ENCODE data around the gene CYREN.

Gene CYREN

DNA sequence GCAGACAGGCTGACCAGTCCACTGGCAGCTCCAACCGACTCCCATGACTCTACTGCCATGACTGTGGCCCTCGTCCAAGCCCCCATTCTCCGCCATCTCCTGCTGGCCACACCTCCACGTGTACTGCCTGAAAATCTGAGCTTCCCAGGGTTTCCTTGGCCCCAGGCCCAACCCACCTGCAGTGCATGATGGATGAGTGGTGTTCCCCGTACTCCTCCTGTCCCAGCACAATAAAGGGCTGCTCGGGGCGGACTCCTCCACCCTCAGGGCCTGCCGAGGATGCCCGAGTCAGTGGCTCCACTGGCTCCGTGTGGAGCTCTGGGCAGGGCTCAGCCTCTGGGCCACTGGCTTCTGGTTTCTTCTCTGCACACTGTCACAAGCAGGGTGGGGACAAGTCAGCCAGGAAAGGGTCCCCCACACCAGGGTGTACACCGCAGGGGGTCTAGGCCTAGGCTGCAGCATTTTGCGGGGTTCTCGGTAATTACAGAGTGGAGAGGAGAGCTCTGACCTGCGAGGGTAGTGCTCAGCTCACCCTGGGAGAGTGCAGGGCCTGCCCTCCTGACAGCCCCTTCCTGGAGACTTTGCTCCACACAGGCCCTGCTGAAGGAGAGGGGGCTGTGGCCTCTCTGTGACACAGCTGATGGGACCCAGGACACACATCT lies 25.6 kb upstream of the CYREN start:
- DNase-seq: no peak

DNA sequence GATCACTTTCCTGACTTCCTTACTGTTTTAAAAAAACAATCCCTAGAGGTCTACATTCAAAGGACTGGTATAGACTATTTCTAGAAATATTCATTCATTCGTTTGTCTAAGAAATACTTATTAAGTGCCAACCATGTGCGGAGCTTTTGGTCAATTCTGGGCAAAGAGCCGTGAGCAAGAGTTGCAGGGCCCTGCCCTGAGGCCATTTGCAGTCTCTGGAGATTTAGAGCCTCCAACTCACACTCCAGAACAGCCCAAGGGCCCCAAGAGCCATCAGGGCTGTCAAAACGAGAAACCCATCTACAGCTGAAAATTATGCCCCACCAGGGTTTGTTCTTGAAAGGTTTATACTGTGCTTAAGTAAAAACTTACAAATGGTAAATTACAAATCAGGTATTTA lies 24.6 kb upstream of the CYREN start:
- DNase-seq: no peak

- DNase-seq: no peak
These were observed 24.1 kb upstream of the CYREN start for GRCh38 chr7:135194494-135195095.

DNA sequence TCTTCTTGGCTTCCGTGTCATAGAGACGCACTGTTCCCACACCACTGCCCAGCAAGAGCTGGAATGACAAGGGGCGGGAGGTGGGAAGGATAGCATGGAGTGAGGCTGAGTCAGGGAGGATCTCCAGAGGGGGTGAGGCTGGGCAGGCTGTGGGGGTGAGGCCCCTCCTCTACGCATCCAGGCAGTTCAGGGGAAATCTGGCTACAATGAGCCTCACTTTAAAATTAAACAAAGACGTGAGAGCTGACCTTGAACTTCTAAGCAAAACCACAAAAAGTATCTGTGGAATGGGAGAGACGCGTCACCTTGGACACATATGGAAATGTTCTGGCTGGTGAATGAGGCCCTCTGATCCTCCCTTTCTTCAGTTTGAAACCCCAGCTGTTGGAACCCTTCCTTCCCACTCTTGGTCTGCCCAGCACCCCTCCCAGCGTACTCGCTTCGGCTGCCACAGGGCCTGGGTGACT lies 23.1 kb upstream of the CYREN start:
- DNase-seq: no peak

DNA sequence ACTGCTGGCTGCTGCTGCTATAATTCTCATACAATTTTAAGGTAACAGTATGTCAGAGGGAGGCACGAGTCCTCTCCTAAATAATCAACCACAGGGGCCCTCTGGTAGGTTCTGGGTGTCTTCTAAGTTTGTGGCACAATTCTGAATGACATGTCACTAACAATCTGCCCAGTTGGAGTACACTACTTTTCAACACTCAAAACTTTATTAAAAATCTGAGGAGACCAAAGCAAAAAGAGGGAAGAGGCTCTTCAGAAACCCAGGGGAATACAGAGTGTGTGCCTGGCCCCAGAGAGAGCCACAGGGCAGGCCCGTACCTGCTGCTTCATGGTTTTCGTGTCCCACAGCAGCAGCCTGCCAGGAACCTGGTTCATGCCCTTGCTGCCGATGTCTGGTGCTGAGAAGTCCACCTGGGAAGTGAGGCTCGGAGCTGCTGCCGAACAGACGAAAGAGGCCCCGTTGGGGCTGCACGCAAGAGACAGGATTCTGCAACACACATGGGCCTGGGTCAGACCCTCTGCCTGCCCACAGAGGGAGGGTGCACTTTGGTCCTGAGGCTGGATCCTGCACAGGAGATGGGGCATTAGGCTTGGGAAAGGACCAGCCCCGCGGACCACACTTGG lies 22.5 kb upstream of the CYREN start:
- DNase-seq: no peak

DNA sequence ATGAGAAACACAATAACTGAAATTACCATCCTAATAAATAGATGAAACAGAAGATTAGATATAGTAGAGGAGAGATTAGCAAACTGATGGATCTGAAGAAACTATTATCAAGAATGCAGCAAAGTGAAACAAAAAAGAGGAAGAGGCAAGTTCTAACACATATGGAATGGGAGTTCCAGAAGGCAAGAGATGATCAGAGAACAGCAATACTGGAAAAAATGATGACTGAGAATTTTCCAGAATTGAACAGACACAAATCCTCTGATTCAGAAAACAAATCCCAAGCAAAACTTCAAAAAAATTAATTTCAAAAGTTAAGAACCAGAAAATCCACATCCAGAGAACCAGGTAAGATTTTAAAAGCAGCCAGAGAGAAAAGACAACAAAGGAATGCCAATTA lies 20.2 kb upstream of the CYREN start:
- DNase-seq: no peak

DNA sequence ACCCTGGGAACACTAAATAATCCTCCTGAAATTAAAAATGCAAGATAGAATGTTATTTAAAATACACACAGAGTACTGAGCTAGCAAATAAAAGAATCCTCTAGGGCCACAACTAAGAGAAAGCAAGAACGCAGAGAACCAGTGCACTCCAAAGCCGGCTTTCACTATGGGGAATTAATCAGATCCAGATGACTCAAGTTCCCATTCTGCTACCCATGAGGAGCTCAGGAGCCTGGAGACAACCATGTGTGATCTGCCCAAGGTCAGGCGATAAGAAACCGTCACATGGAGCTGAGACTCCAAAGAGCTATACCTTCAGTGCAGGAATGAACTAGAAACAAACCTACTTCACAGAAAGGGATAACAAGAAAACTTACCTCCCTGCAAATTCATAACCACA lies 19.5 kb upstream of the CYREN start:
- no peak for DNase-seq

GRCh38 chr7:135189221-135189662 lies 18.7 kb upstream of the CYREN start:
- no peak for DNase-seq

DNA sequence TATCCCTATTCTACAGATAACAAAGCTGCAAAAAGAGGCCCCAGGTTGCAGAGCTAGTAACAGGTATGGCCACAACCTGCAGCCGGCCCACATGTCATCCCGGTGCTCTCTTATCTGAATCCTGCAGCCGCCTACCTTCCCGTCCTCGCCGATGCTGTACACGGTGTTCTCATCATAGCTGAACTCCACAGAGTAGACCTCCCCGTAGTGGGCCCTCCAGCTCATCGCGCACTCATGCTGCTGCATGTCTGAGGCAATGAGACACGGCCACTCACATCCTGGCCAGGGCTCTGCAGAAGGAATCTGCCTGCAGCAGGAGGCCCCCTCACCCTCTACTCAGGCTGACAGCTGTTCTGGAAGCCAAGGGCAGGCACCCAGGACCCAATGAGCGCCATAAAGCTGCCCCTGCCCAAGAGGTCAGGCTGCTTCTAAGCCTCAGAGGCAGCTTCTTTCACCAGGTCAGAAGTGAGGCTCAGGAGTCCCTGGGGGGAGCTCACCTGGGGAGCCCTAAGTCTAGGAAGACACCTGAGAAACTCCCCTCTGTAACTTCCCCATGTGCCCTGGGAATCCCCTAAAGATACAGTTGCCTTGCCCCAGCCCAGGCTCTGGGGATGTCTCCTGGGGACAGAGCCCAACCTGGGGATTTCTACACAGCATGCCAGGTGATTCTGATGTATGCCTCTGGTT lies 17.9 kb upstream of the CYREN start:
- DNase-seq: no peak

DNA sequence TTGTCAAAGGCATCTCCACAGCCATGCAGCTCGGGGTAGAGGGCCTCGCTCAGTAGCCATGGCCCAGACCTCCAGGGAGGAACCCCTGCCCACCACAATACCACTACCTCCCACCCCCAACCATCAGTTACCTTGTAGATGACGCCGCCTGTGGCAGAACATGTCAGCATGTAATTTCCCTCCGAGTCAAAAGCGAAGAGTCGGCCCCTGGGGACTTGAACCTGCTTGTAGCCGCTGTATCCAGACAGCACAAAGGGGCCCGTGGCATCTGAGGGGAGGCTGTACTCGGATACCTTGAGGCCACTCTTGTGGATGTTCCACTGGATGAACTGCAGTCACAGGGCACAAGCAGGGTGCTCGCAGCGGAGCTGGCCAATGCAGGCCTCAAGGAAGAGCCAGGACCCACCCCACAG lies 16.3 kb upstream of the CYREN start:
- DNase-seq: no peak

DNA sequence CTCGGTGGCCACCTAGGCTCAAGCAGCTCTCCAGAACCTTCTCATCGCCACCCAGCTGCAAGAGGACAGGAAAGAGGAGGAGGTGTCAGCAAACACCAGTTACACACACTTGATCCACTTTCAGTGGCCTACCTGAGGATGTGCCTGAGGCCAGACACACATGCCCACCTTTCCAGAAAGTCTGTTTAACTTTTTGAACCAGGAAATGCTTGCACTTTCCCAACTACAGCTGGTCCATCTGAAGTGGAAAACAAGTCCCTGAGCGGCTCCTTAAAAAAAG lies 15.7 kb upstream of the CYREN start:
- DNase-seq: no peak

GRCh38 chr7:135185471-135186260 lies 15.2 kb upstream of the CYREN start:
- DNase-seq: no peak

GRCh38 chr7:135184254-135184841 lies 13.8 kb upstream of the CYREN start:
- no peak for DNase-seq

- no peak for DNase-seq
These were observed 13.0 kb upstream of the CYREN start for GRCh38 chr7:135183478-135183877.

- DNase-seq: no peak
These were observed 11.6 kb upstream of the CYREN start for GRCh38 chr7:135181929-135182678.

GRCh38 chr7:135181261-135181928 lies 10.9 kb upstream of the CYREN start:
- DNase-seq: no peak

DNA sequence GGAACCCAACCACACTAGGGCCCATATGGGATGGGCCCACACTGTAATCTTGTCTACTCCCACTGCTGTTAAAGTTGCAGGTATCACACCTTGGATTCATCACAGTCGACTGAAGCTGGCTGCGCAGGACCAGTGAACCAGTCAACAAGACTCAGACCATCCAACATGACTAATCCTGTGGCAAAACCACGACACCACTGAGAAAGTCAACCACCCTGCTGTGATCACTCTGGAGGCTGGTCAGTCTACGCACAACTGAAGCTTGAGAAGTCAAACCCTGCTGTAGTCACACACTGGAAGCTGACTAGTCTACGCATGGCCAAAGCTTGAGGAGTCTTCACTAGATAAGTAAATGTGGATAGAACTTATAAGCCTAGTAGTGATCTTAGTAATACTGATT lies 9.6 kb upstream of the CYREN start:
- DNase-seq: no peak

- no peak for DNase-seq
These were observed 8.9 kb upstream of the CYREN start for GRCh38 chr7:135179321-135179925.

GRCh38 chr7:135178364-135178763 lies 7.9 kb upstream of the CYREN start:
- DNase-seq: no peak

- DNase-seq: no peak
These were observed 6.7 kb upstream of the CYREN start for GRCh38 chr7:135177028-135177696.
